Stimulated activated CD8-positive, alpha-beta memory T cell treated with anti-CD3 and anti-CD28 coated beads, Interleukin-4, amount 100 ng/mL, for 48 hours (primary cell): ENCODE results near the gene GALNT9.
"Not testable (repeated sequence)": the region's sequence is repeated elsewhere in the genome, so short reads cannot be mapped to it uniquely, and the experiment has no call there.

Experiments
- DNase-seq: peaks from one replicate; pipeline ENCODE4 v3.0.0-alpha.2; 2020

The GALNT9 gene

GRCh38 chr12:132263451-132264049, 65.8 kb downstream of the GALNT9 start:
- DNase-seq: no peak

GRCh38 chr12:132263061-132263360, 66.4 kb downstream of the GALNT9 start:
- DNase-seq: no peak

GRCh38 chr12:132262256-132263060, 66.9 kb downstream of the GALNT9 start:
- no peak for DNase-seq

GRCh38 chr12:132261328-132262138, 67.9 kb downstream of the GALNT9 start:
- DNase-seq: no peak

GRCh38 chr12:132260721-132261120, 68.7 kb downstream of the GALNT9 start:
- no peak for DNase-seq

GRCh38 chr12:132259872-132260695, 69.3 kb downstream of the GALNT9 start:
- no peak for DNase-seq

- no peak for DNase-seq
Observed at GRCh38 chr12:132259364-132259871, 70.0 kb downstream of the GALNT9 start.

GRCh38 chr12:132258543-132258942, 70.8 kb downstream of the GALNT9 start:
- no peak for DNase-seq

GRCh38 chr12:132257955-132258490, 71.4 kb downstream of the GALNT9 start:
- DNase-seq: no peak

- DNase-seq: no peak
Observed at GRCh38 chr12:132257206-132257954, 72.0 kb downstream of the GALNT9 start.

- DNase-seq: no peak
Observed at GRCh38 chr12:132256646-132257045, 72.7 kb downstream of the GALNT9 start.

- no peak for DNase-seq
Observed at GRCh38 chr12:132255642-132256041, 73.7 kb downstream of the GALNT9 start.

GRCh38 chr12:132253698-132254480, 75.5 kb downstream of the GALNT9 start:
- no peak for DNase-seq

- not testable (repeated sequence) for DNase-seq
Observed at GRCh38 chr12:132252981-132253380, 76.4 kb downstream of the GALNT9 start.

- no peak for DNase-seq
Observed at GRCh38 chr12:132251741-132252490, 77.5 kb downstream of the GALNT9 start.

- DNase-seq: no peak
Observed at GRCh38 chr12:132251310-132251709, 78.1 kb downstream of the GALNT9 start.

- no peak for DNase-seq
Observed at GRCh38 chr12:132250707-132251106, 78.7 kb downstream of the GALNT9 start.

GRCh38 chr12:132249689-132250478, 79.5 kb downstream of the GALNT9 start:
- DNase-seq: no peak
